Astrocyte (in vitro differentiated cells and primary cell): Measurements from ENCODE around the gene CASK. TPM values are rescaled to one million over a fixed set of nuclear protein-coding genes. Genes with fewer than 3 reads are reported as not detected.

Source experiments
- DNase-seq: peaks from one replicate; pipeline ENCODE4 v3.0.0-alpha.2; 2010; ENCODE audit warnings: low read depth
- FAIRE-seq: peaks from 2 replicates; lab custom pipeline; 2011; peaks lifted over from hg19 to GRCh38; lab: Jason Lieb, UNC
- H2AFZ ChIP-seq: 2 replicates; pipeline ENCODE4 v1.6.0; 2012; ENCODE audit warnings: low read depth, low read length, inconsistent platforms
- H3K27ac ChIP-seq: 2 replicates; pipeline ENCODE4 v1.5.1; 2011; ENCODE audit warnings: low read depth, low read length, inconsistent platforms
- H3K27me3 ChIP-seq: 2 replicates; pipeline ENCODE4 v1.6.0; 2011; ENCODE audit warnings: low read length, inconsistent platforms; ENCODE audit not compliant: insufficient read depth
- H3K36me3 ChIP-seq: 2 replicates; pipeline ENCODE4 v1.5.1; 2011; ENCODE audit warnings: low read length, inconsistent platforms; ENCODE audit not compliant: insufficient read depth
- H3K4me1 ChIP-seq: 2 replicates; pipeline ENCODE4 v1.5.1; 2011; ENCODE audit warnings: low read length, inconsistent platforms; ENCODE audit not compliant: insufficient read depth
- H3K4me2 ChIP-seq: 2 replicates; pipeline ENCODE4 v1.6.0; 2012; ENCODE audit warnings: low read length, inconsistent platforms
- H3K4me3 ChIP-seq: 2 replicates; pipeline ENCODE4 v1.5.1; 2011; ENCODE audit warnings: low read depth, mild to moderate bottlenecking, low read length, inconsistent platforms; ENCODE audit not compliant: insufficient read depth
- H3K79me2 ChIP-seq: 2 replicates; pipeline ENCODE4 v1.6.0; 2012; ENCODE audit warnings: mild to moderate bottlenecking, low read length, inconsistent platforms; ENCODE audit not compliant: insufficient read depth
- H3K9ac ChIP-seq: 2 replicates; pipeline ENCODE4 v1.6.0; 2012; ENCODE audit warnings: mild to moderate bottlenecking, low read length, inconsistent platforms
- H3K9me3 ChIP-seq: 2 replicates; pipeline ENCODE4 v1.5.1; 2012; ENCODE audit warnings: low read depth, mild to moderate bottlenecking, low read length, inconsistent platforms; ENCODE audit not compliant: insufficient read depth
- H4K20me1 ChIP-seq: 2 replicates; pipeline ENCODE4 v1.6.0; 2012; ENCODE audit warnings: low read length, inconsistent platforms; ENCODE audit not compliant: insufficient read depth
- H3K27ac Mint-ChIP-seq: one replicate; pipeline ENCODE4 v1.8.0; 2021; ENCODE audit warnings: mild to moderate bottlenecking, mixed read lengths; ENCODE audit not compliant: unreplicated experiment
- H3K27me3 Mint-ChIP-seq: one replicate; pipeline ENCODE4 v1.8.0; 2021; ENCODE audit warnings: low read depth, mixed read lengths; ENCODE audit not compliant: unreplicated experiment
- H3K36me3 Mint-ChIP-seq: one replicate; pipeline ENCODE4 v1.8.0; 2021; ENCODE audit warnings: low read depth, mixed read lengths; ENCODE audit not compliant: unreplicated experiment
- H3K4me1 Mint-ChIP-seq: one replicate; pipeline ENCODE4 v1.8.0; 2021; ENCODE audit warnings: low read depth, mixed read lengths; ENCODE audit not compliant: unreplicated experiment
- H3K4me3 Mint-ChIP-seq: one replicate; pipeline ENCODE4 v1.8.0; 2021; ENCODE audit warnings: mild to moderate bottlenecking, moderate library complexity, mixed read lengths; ENCODE audit not compliant: unreplicated experiment
- H3K9me3 Mint-ChIP-seq: one replicate; pipeline ENCODE4 v1.8.0; 2021; ENCODE audit warnings: mild to moderate bottlenecking, mixed read lengths; ENCODE audit not compliant: unreplicated experiment
- EZH2 ChIP-seq: IDR thresholded peaks from 2 replicates; pipeline ENCODE4 v1.6.1; 2012; ENCODE audit warnings: mild to moderate bottlenecking, low read length, inconsistent platforms; ENCODE audit not compliant: insufficient read depth
- total RNA-seq: library from RNA; stranded (reverse); gene quantifications from 2 replicates; pipeline ENCODE4 v1.2.1, GENCODE V29; 2021
- TF ChIP-seq, protein P1 (sequence below): IDR thresholded peaks from 2 replicates; pipeline ENCODE4 v1.5.1; 2011; ENCODE audit warnings: low read depth, mild to moderate bottlenecking, inconsistent platforms, low read length, moderate library complexity; ENCODE audit not compliant: insufficient read depth

CASK gene
- total RNA-seq, 1 donor from 2014 or later = 99.3 TPM

DNA sequence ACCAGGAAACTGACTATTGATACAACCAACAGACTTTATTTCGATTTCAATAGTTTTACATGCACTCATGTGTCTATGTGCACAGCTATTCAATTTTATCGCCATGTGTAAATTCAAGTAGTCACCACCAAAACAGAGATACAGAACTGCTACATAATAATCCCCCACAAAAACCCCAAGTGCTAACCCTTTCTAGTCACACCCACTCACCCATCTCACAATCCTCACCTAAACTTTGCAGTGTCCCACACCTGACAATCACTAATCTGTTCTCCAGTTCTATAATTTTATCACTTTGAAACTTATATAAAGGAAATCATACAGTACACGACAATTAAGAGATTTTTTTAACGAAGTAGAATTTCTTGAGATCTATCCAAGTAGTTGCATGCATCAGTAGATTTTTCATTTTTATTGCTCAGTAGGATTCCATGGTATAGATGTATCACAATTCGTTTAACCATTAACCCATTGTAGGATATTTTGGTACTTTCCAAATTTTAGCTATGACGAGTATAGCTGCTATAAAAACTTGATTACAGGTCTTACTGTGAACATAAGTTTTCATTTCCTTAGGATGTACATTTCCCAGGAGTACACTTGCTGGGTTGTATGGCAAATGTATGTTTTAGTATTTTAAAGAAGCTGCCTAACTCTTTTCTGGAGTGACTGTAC, 85.9 kb downstream of the CASK start:
- Histone ChIP-seq H3K27ac (no peak overlapping the region), H3K79me2 (no peaks in the 10 kb centered on the region), H3K4me1 (no peaks in the 10 kb centered on the region), H3K4me2 (no peak overlapping the region), H3K27me3 (no peaks in the 10 kb centered on the region), H3K9me3 (no peaks in the 10 kb centered on the region), H2AFZ (no peak overlapping the region), H3K36me3 (no peaks in the 10 kb centered on the region), H3K9ac (no peak overlapping the region), H3K4me3 (no peak overlapping the region), H4K20me1 (no peaks in the 10 kb centered on the region)
- Mint-ChIP-seq H3K4me1 (peaks cover 4% of the 10 kb centered on the region), H3K36me3 (no peaks in the 10 kb centered on the region), H3K4me3 (no peak overlapping the region), H3K27me3 (no peaks in the 10 kb centered on the region), H3K9me3 (no peaks in the 10 kb centered on the region), H3K27ac (no peak overlapping the region)
- DNase-seq = no peak
- TF ChIP-seq, protein P1, sequence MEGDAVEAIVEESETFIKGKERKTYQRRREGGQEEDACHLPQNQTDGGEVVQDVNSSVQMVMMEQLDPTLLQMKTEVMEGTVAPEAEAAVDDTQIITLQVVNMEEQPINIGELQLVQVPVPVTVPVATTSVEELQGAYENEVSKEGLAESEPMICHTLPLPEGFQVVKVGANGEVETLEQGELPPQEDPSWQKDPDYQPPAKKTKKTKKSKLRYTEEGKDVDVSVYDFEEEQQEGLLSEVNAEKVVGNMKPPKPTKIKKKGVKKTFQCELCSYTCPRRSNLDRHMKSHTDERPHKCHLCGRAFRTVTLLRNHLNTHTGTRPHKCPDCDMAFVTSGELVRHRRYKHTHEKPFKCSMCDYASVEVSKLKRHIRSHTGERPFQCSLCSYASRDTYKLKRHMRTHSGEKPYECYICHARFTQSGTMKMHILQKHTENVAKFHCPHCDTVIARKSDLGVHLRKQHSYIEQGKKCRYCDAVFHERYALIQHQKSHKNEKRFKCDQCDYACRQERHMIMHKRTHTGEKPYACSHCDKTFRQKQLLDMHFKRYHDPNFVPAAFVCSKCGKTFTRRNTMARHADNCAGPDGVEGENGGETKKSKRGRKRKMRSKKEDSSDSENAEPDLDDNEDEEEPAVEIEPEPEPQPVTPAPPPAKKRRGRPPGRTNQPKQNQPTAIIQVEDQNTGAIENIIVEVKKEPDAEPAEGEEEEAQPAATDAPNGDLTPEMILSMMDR = no peak
- TF ChIP-seq EZH2 = no peak
- FAIRE-seq = peak; percentile 94

DNA sequence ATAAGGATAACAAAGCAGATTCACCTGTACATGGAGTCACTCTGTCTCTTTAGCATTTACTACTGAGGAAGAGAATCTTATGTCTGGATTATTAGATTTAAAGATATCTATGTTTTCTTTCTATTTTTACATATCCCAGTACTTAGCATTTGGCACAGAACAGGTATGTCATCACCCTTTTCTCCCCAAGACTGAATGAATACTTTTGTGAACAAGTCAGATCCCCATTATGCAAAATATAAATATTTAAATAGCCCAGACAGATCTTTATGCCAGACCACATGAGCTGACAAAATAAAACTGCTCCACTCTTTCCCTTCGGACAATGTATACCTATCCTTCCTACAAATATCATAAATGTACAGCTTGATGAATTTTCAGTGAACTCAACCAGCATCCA, 94.5 kb downstream of the CASK start:
- H3K4me3 Mint-ChIP-seq = no peak overlapping the region
- Histone ChIP-seq H3K27ac (no peak overlapping the region), H3K4me3 (no peak overlapping the region), H3K4me1 (no peaks in the 10 kb centered on the region), H3K9ac (no peak overlapping the region), H3K79me2 (no peaks in the 10 kb centered on the region), H2AFZ (no peak overlapping the region), H3K36me3 (no peaks in the 10 kb centered on the region), H3K27me3 (no peaks in the 10 kb centered on the region), H3K4me2 (no peak overlapping the region), H3K9me3 (no peaks in the 10 kb centered on the region), H4K20me1 (peaks cover 5% of the 10 kb centered on the region)
- H3K9me3 Mint-ChIP-seq = no peaks in the 10 kb centered on the region
- FAIRE-seq = no peak
- H3K36me3 Mint-ChIP-seq = no peaks in the 10 kb centered on the region
- H3K4me1 Mint-ChIP-seq = peaks cover 36% of the 10 kb centered on the region
- no peaks in the 10 kb centered on the region for H3K27me3 Mint-ChIP-seq
- peak; percentile 42 for DNase-seq
- TF ChIP-seq, protein P1 = no peak
- no peak for TF ChIP-seq EZH2
- peak overlapping the region; percentile 42 for H3K27ac Mint-ChIP-seq

DNA sequence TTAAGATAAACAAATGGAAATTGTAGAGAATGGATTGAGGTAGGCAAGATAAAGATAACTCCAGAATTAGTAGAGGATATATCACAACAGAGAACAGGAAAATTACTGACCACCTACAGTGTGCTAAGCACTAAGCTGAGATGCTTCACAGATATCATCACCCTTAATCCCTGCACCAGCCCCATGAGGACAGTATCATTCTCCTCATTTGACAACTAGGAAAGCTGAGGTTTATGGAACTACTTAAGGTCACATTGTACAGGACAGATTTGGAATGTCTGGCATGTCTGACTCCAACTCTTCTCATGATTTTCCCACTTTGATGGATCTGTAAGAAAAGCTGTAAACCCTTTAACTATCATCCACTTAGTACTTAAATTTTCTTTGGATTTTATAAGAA, 95.5 kb downstream of the CASK start:
- Histone ChIP-seq H3K36me3 (no peaks in the 10 kb centered on the region), H3K9ac (no peak overlapping the region), H3K4me3 (no peak overlapping the region), H3K79me2 (no peaks in the 10 kb centered on the region), H3K27ac (no peak overlapping the region), H3K9me3 (no peaks in the 10 kb centered on the region), H3K4me2 (no peak overlapping the region), H2AFZ (no peak overlapping the region), H4K20me1 (peaks cover 5% of the 10 kb centered on the region), H3K4me1 (no peaks in the 10 kb centered on the region), H3K27me3 (no peaks in the 10 kb centered on the region)
- peaks cover 36% of the 10 kb centered on the region for H3K4me1 Mint-ChIP-seq
- H3K27ac Mint-ChIP-seq = peak overlapping the region; percentile 80
- no peaks in the 10 kb centered on the region for H3K36me3 Mint-ChIP-seq
- H3K27me3 Mint-ChIP-seq = no peaks in the 10 kb centered on the region
- DNase-seq = peak; percentile 67
- TF ChIP-seq EZH2 = no peak
- TF ChIP-seq, protein P1 = no peak
- FAIRE-seq = peak; percentile 94
- H3K4me3 Mint-ChIP-seq = no peak overlapping the region
- no peaks in the 10 kb centered on the region for H3K9me3 Mint-ChIP-seq
